Measurements from ENCODE around the gene LCK. TPM values are rescaled to one million over a fixed set of nuclear protein-coding genes. Genes with fewer than 3 reads are reported as not detected.

The LCK gene
- total and polyA plus RNA-seq, 2 of the 8 experiments (the other 6 are each of a cell fraction or from before 2014, with no cell fraction given): 75.3 to 122 TPM

DNA sequence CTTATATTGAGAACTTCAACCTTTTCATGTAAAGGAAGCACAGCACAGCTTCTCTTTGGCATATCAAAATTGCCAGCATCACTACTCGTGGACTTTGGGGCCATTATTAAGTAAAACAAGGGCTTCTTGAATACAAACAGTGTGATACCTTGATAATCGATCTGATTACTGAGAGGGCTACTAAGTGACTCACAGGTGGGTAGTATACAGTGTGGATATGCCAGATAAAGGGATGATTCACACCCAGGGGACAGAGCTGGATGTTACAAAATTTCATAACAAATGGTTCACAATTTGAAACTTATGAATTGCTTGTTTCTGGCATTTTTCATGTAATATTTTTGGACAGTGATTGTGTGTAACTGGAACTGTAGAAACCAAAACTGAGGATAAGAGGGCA is 56.3 kb downstream of the LCK start:
- 91% methylated on average over 2 of the region's 2 CpGs; no CpG with 5 or more reads in 1 of the 2 experiments for WGBS, 2 experiments (ENCODE audit: extremely low coverage in 1 of 2, insufficient coverage in 1 of 2, insufficient read length in 1 of 2, insufficient replicate concordance in 2 of 2, low coverage in 1 of 2, low lambda C conversion rate in 2 of 2, missing lambda C conversion rate in 1 of 2)
- Histone ChIP-seq H3K4me2 (ENCODE audit: insufficient read depth in 1 of 2, low read depth in 2 of 2, low read length in 2 of 2) (no peak overlapping the region), H3K9me3 (ENCODE audit: insufficient read depth in 2 of 2, low read depth in 1 of 2, low read length in 1 of 2) (no peaks in the 10 kb centered on the region), H2AFZ (ENCODE audit: low read length) (no peak overlapping the region), H3K4me3 (ENCODE audit: extremely low read depth in 1 of 4, insufficient read depth in 2 of 4, low read depth in 3 of 4, low read length in 4 of 4) (no peak overlapping the region), H3K27me3 (replicated peaks in 1 of 4; ENCODE audit: control insufficient read depth in 3 of 4, extremely low read depth in 1 of 4, insufficient read depth in 3 of 4, low read length in 3 of 4) (no peaks in the 10 kb centered on the region), H3K36me3 (ENCODE audit: control insufficient read depth in 2 of 4, insufficient read depth in 4 of 4, low read length in 3 of 4) (peaks cover 5 to 30% (median 17%) of the 10 kb centered on the region in 4 experiments; a peak in 7 of 8 replicates), H3K4ac (replicated peaks; ENCODE audit: insufficient read length, low read depth, low read length) (no peak overlapping the region), H3K79me1 (ENCODE audit: low read depth, low read length) (peaks cover 3% of the 10 kb centered on the region), H3K23me2 (ENCODE audit: low read depth, low read length) (no peaks in the 10 kb centered on the region), H3K27ac (ENCODE audit: low read depth, low read length) (no peak overlapping the region), H3K23ac (ENCODE audit: insufficient read length) (no peak overlapping the region), H3K79me2 (ENCODE audit: control insufficient read depth in 1 of 2, insufficient read depth in 2 of 2, low read length in 2 of 2) (peaks cover 0 to 46% of the 10 kb centered on the region in 2 experiments; a peak in 2 of 4 replicates), H4K8ac (ENCODE audit: extremely low read depth, insufficient read depth, low read length) (no peak overlapping the region), H3K9ac (replicated peaks in 1 of 4; ENCODE audit: extremely low read depth in 1 of 4, low read depth in 3 of 4, low read length in 3 of 4) (no peak overlapping the region), H3K14ac (ENCODE audit: insufficient read length) (no peak overlapping the region), H2BK12ac (ENCODE audit: low read depth, low read length) (no peak overlapping the region), H4K91ac (replicated peaks; ENCODE audit: insufficient read length, low read length) (no peak overlapping the region), H2AK5ac (ENCODE audit: low read depth, low read length) (no peak overlapping the region), H2BK15ac (ENCODE audit: low read length) (no peak overlapping the region), H3K4me1 (replicated peaks in 1 of 4; ENCODE audit: control insufficient read depth in 3 of 4, insufficient read depth in 4 of 4, low read length in 3 of 4) (no peaks in the 10 kb centered on the region), H4K20me1 (replicated peaks in 1 of 2; ENCODE audit: control insufficient read depth in 1 of 2, insufficient read depth in 2 of 2, low read length in 2 of 2) (peaks cover 0 to 5% of the 10 kb centered on the region in 2 experiments), H4K5ac (ENCODE audit: insufficient read length, low read depth, low read length) (no peak overlapping the region), H2BK20ac (ENCODE audit: low read length) (no peak overlapping the region), H3K18ac (ENCODE audit: extremely low read depth, low read length) (no peak overlapping the region), H2BK5ac (ENCODE audit: low read depth, low read length) (no peak overlapping the region), H2BK120ac (replicated peaks; ENCODE audit: low read depth, low read length) (no peak overlapping the region), H3K56ac (replicated peaks; ENCODE audit: insufficient read length, low read depth, low read length) (no peak overlapping the region)
- DNase-seq (ENCODE audit: low read depth in 1 of 2, low spot score in 2 of 2) (no peak), FAIRE-seq (no peak)
- POLR2A ChIA-PET (ENCODE audit: partially characterized antibody): interaction anchor here (0.6 to 1.6 kb wide), 6 partner anchors 9 to 48 kb away, joined by 3 to 4 read pairs (median 3); partner anchors contain the start of gene HDAC1
- CTCF ChIA-PET (ENCODE audit: partially characterized antibody): interaction anchor here (0.6 to 2.1 kb wide), 7 partner anchors 9 to 340 kb away, joined by 3 to 8 read pairs (median 4); partner anchors contain the start of gene FAM167B
- TF ChIP-seq GTF2F1 (IDR thresholded peaks at IDR 0.05; ENCODE audit: borderline replicate concordance, low read depth, low read length): no peak
